ENCODE measurements around the gene GIN1.

- TF ChIP-seq CTCF (conservative IDR thresholded peaks at IDR 0.05) (no peak), EZH2 (IDR thresholded peaks at IDR 0.05; ENCODE audit: low read depth) (no peak)
Observed at GRCh38 chr5:103102234-103102633, 17.7 kb downstream of the GIN1 start.

Measured in PC-9 (cell line).